Endothelial cell of umbilical vein (primary cell): ENCODE measurements around the gene KLF16. TPM values are rescaled to one million over a fixed set of nuclear protein-coding genes. Genes with fewer than 3 reads are reported as not detected.

ENCODE experiments used
- BruUV-seq: library from RNA; stranded (reverse); fragments of 400-500 nt; replicated peaks from 2 replicates; lab custom pipeline; 2021; lab: Mats Ljungman, UMichigan
- CTCF ChIA-PET: fragments of 300-600, 350-600 bp; sonication (Branson Sonifier 250); formaldehyde crosslinking; loops from one replicate; lab custom pipeline; 2021; ENCODE audit warnings: antibody characterized with exemption, inconsistent platforms; lab: Charles Lee
- POLR2A ChIA-PET: fragments of 300-600, 350-600 bp; sonication (Branson Sonifier 250); formaldehyde crosslinking; loops from one replicate; lab custom pipeline; 2021; ENCODE audit warnings: antibody characterized with exemption, inconsistent platforms; lab: Charles Lee
- DNase-seq: peaks from one replicate; pipeline ENCODE4 v3.0.0-alpha.2; 2011; ENCODE audit warnings: low read depth, low spot score
- FAIRE-seq: peaks from 2 replicates; lab custom pipeline; 2011; peaks lifted over from hg19 to GRCh38; lab: Jason Lieb, UNC
- H2AFZ ChIP-seq: 2 replicates; pipeline ENCODE4 v1.6.0; 2012; ENCODE audit warnings: low read depth, low read length, control low read depth, inconsistent platforms
- H3K27ac ChIP-seq: 2 replicates; pipeline ENCODE4 v1.5.1; 2011; ENCODE audit warnings: low read depth, mild to moderate bottlenecking, control low read depth, low read length, moderate library complexity; ENCODE audit not compliant: insufficient read depth
- H3K27me3 ChIP-seq, 2 experiments: 2 replicates each; pipeline versions ENCODE4 v1.6.0 to v1.6.1; 2011; ENCODE audit warnings: low read length in 2 of 2, mixed read lengths in 1 of 2; ENCODE audit not compliant: control insufficient read depth in 2 of 2, insufficient read depth in 2 of 2
- H3K36me3 ChIP-seq, 2 experiments: 2 replicates in 1 of 2; 3 replicates in 1 of 2; pipeline ENCODE4 v1.5.1; 2011; ENCODE audit warnings: low read length in 2 of 2, mild to moderate bottlenecking in 1 of 2, moderate library complexity in 1 of 2; ENCODE audit not compliant: control insufficient read depth in 2 of 2, insufficient read depth in 2 of 2; ENCODE audit errors: extremely low read depth in 1 of 2
- H3K4me1 ChIP-seq: 3 replicates; pipeline ENCODE4 v1.5.1; 2011; ENCODE audit warnings: mild to moderate bottlenecking, low read length; ENCODE audit not compliant: control insufficient read depth, insufficient read depth; ENCODE audit errors: extremely low read depth
- H3K4me2 ChIP-seq: 2 replicates; pipeline ENCODE4 v1.6.1; 2011; ENCODE audit warnings: low read length, control low read depth, mixed read lengths; ENCODE audit not compliant: insufficient read depth
- H3K4me3 ChIP-seq, 3 experiments: fragments of 200-600 bp in 1 of 3; sonication (generic), shearing (Covaris generic) in 1 of 3; replicated peaks in 1 of 3; 2 replicates each; pipeline ENCODE4 v1.5.1; 2011 to 2016; ENCODE audit warnings: control low read depth in 3 of 3, low read length in 3 of 3, mild to moderate bottlenecking in 2 of 3, inconsistent platforms in 1 of 3, low read depth in 1 of 3, moderate library complexity in 1 of 3; ENCODE audit not compliant: insufficient read depth in 1 of 3
- H3K79me2 ChIP-seq: 2 replicates; pipeline ENCODE4 v1.6.0; 2012; ENCODE audit warnings: low read length, inconsistent platforms; ENCODE audit not compliant: control insufficient read depth, insufficient read depth
- H3K9ac ChIP-seq: replicated peaks from 2 replicates; pipeline ENCODE3; 2011; ENCODE audit warnings: low read length, control low read depth; ENCODE audit not compliant: insufficient read depth; ENCODE audit errors: extremely low read depth
- H3K9me1 ChIP-seq: replicated peaks from 3 replicates; pipeline ENCODE4 v1.6.0; 2011; ENCODE audit warnings: mild to moderate bottlenecking, low read length; ENCODE audit not compliant: control insufficient read depth, insufficient read depth; ENCODE audit errors: extremely low read depth
- H3K9me3 ChIP-seq: replicated peaks from 2 replicates; pipeline ENCODE4 v1.5.1; 2012; ENCODE audit warnings: low read length, inconsistent platforms; ENCODE audit not compliant: control insufficient read depth, insufficient read depth
- H4K20me1 ChIP-seq: replicated peaks from 2 replicates; pipeline ENCODE3; 2011; ENCODE audit warnings: mild to moderate bottlenecking, low read length; ENCODE audit not compliant: control insufficient read depth, insufficient read depth; ENCODE audit errors: extremely low read depth
- CTCF ChIP-seq, 2 donors: IDR thresholded peaks; 1 replicate in 1 of 2; 2 replicates in 1 of 2; pipeline ENCODE4 v1.5.1; 2011; ENCODE audit warnings: low read length in 2 of 2, mild to moderate bottlenecking in 2 of 2, moderate library complexity in 2 of 2, control low read depth in 1 of 2, inconsistent platforms in 1 of 2, low read depth in 1 of 2; ENCODE audit not compliant: insufficient read depth in 1 of 2; ENCODE audit errors: extremely low read depth in 1 of 2
- EZH2 ChIP-seq: IDR thresholded peaks from 2 replicates; pipeline ENCODE4 v1.6.1; 2012; ENCODE audit warnings: borderline replicate concordance, low read depth, mild to moderate bottlenecking, moderate library complexity, low read length, inconsistent platforms; ENCODE audit not compliant: severe bottlenecking
- FOS ChIP-seq: IDR thresholded peaks from 2 replicates; pipeline ENCODE4 v1.6.1; 2011; ENCODE audit warnings: mild to moderate bottlenecking, low read length, moderate library complexity, borderline replicate concordance; ENCODE audit not compliant: insufficient read depth
- GATA2 ChIP-seq: IDR thresholded peaks from 2 replicates; pipeline ENCODE4 v1.7.0; 2011; ENCODE audit warnings: low read depth, mild to moderate bottlenecking, moderate library complexity, mixed read lengths, low read length; ENCODE audit not compliant: insufficient read length, insufficient read depth
- MAX ChIP-seq: IDR thresholded peaks from 2 replicates; pipeline ENCODE4 v1.6.1; 2011; ENCODE audit not compliant: insufficient read depth, insufficient read length
- MYC ChIP-seq: IDR thresholded peaks from one replicate; pipeline ENCODE4 v1.6.1; 2011; ENCODE audit warnings: mild to moderate bottlenecking, low read depth, low read length
- POLR2A ChIP-seq: IDR thresholded peaks from 2 replicates; pipeline ENCODE4 v1.6.1; 2012; ENCODE audit warnings: low read depth, mild to moderate bottlenecking, control low read depth, low read length
- POLR2AphosphoS5 ChIP-seq: IDR thresholded peaks from 2 replicates; pipeline ENCODE4 v1.6.1; 2012; ENCODE audit warnings: low read depth, mild to moderate bottlenecking, control low read depth, low read length, moderate library complexity; ENCODE audit not compliant: insufficient read depth
- dilution Hi-C: fragments of 300-500 bp; cut with MboI; formaldehyde crosslinking; loops from one replicate; pipeline ENCODE4 v1.15.0; 2019; ENCODE audit warnings: low sequenced_read_pairs; ENCODE audit not compliant: extremely low pct_ligation_motif_present
- intact Hi-C: fragments of 100-400 bp; cut with micrococcal nuclease; formaldehyde crosslinking; loops from one replicate; pipeline ENCODE4 v1.10.0; 2022
- polyA plus RNA-seq, 4 experiments: library from polyadenylated mRNA; depleted of rRNA in 3 of 4; stranded (reverse) in 3 of 4; unstranded in 1 of 4; fragments of >200 nt; gene quantifications; 2 replicates each; pipeline versions ENCODE4 v1.2.1 to v1.2.3, GENCODE V29; 2011 to 2012; ENCODE audit warnings: missing spikeins in 1 of 4
- total RNA-seq: library from RNA; stranded (reverse); gene quantifications from 2 replicates; pipeline ENCODE4 v1.2.3, GENCODE V29; 2021

KLF16 gene
- total and polyA plus RNA-seq, 2 donors (not counting 3 experiments of a cell fraction or from before 2014, with no cell fraction given): 11.6 to 36.6 TPM

DNA sequence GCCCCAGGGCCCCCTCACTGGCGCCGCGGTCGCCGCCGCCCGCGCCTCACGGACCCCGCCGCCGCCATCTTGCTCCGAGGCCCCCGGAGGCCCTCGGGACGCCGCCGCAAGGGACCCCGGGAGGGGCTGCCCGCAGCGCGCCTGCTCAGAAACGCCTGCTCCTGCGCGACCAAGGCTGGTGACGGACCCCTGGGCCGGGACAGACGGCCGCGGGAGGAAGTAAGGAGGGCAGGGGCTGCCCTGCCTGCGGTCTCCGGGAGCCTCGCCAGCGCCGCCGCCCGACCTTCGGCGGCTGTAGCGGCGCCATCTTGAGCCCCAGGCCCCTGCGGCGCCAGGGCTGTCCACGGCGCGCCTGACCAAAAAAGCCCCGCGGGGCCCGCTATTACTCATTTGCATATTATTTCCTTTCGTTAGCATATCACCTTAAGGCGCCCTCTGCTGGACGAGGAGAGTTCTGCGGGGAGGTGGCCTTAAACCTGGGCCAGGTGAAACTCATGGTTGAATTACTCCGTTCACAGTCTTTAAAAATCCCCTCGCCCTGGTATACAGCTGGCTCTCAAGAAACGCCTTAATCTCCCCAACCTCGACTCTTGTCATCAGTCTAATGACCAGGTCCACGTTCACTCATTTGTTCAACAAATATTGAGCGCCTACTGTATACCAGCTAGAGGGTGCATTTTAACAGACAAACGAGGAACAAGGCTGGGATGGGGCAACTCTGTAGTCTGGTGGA is 14.8 kb downstream of the KLF16 start, which contains the start of gene REXO1:
REXO1 (minus strand) TSS at position 85 of the 733 bp plus-strand sequence. CDS start 125 bp downstream, outside the sequence.
- H3K36me3 ChIP-seq: peaks cover 0 to 2% of the 10 kb centered on the region in 2 experiments
- no peaks in the 10 kb centered on the region for H3K9me3 ChIP-seq
- dilution Hi-C loops: no loop called here
- BruUV-seq: no TSS peak
- H3K4me3 ChIP-seq: peak within 1 kb of the TSS; percentile 47 to 76 (median 67)
- H3K27me3 ChIP-seq: no peaks in the 10 kb centered on the region
- peak within 1 kb of the TSS; percentile 99 for H3K9ac ChIP-seq
- peaks cover 51% of the 10 kb centered on the region for H3K79me2 ChIP-seq
- peak within 1 kb of the TSS; percentile 81 for H3K4me2 ChIP-seq
- H3K9me1 ChIP-seq: no peaks in the 10 kb centered on the region
- intact Hi-C loops: no loop called here
- ChIA-PET CTCF (interaction anchor here (0.9 to 1.7 kb wide), 3 partner anchors 9 to 16 kb away, joined by 3 to 9 read pairs (median 4); no protein-coding TSS in a partner anchor), POLR2A (no interaction called here)
- FAIRE-seq (peak; percentile 94), DNase-seq (peak; percentile 96)
- H4K20me1 ChIP-seq: no peaks in the 10 kb centered on the region
- TF ChIP-seq FOS (peak; percentile 10), MYC (no peak), GATA2 (no peak), EZH2 (no peak), POLR2AphosphoS5 (peak; percentile 66), CTCF (IDR thresholded peaks at IDR 0.05; ENCODE audit: extremely low read depth in 1 of 2, insufficient read depth in 1 of 2, low read depth in 1 of 2, low read length in 2 of 2) (peak; percentile 86 to 97), POLR2A (peak; percentile 84), MAX (peak; percentile 49)
- peak within 1 kb of the TSS; percentile 86 for H2AFZ ChIP-seq
- H3K4me1 ChIP-seq: peaks cover 8% of the 10 kb centered on the region
- peak within 1 kb of the TSS; percentile 99 for H3K27ac ChIP-seq
